ENCODE data around the gene MAPK1IP1L. TPM values are rescaled to one million over a fixed set of nuclear protein-coding genes. Genes with fewer than 3 reads are reported as not detected.

The MAPK1IP1L gene
- total and polyA plus RNA-seq, 2 of the 13 experiments (the other 11 are each of a cell fraction or from before 2014, with no cell fraction given) = 27.8 to 68.4 TPM

GRCh38 chr14:55026793-55027561, 24.5 kb upstream of the MAPK1IP1L start, which contains the start of the genes SOCS4 and WDHD1 (continued):
- TF ChIP-seq, protein P1, sequence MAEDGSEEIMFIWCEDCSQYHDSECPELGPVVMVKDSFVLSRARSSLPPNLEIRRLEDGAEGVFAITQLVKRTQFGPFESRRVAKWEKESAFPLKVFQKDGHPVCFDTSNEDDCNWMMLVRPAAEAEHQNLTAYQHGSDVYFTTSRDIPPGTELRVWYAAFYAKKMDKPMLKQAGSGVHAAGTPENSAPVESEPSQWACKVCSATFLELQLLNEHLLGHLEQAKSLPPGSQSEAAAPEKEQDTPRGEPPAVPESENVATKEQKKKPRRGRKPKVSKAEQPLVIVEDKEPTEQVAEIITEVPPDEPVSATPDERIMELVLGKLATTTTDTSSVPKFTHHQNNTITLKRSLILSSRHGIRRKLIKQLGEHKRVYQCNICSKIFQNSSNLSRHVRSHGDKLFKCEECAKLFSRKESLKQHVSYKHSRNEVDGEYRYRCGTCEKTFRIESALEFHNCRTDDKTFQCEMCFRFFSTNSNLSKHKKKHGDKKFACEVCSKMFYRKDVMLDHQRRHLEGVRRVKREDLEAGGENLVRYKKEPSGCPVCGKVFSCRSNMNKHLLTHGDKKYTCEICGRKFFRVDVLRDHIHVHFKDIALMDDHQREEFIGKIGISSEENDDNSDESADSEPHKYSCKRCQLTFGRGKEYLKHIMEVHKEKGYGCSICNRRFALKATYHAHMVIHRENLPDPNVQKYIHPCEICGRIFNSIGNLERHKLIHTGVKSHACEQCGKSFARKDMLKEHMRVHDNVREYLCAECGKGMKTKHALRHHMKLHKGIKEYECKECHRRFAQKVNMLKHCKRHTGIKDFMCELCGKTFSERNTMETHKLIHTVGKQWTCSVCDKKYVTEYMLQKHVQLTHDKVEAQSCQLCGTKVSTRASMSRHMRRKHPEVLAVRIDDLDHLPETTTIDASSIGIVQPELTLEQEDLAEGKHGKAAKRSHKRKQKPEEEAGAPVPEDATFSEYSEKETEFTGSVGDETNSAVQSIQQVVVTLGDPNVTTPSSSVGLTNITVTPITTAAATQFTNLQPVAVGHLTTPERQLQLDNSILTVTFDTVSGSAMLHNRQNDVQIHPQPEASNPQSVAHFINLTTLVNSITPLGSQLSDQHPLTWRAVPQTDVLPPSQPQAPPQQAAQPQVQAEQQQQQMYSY (CRISPR knock-in tag; IDR thresholded peaks at IDR 0.05) = 0 out of 2 replicates have a peak, but pooled peaks have one; percentile 17
- TF ChIP-seq ZNF33A (CRISPR knock-in tag; IDR thresholded peaks at IDR 0.05; ENCODE audit: borderline replicate concordance) (no peak), YEATS2 (CRISPR knock-in tag; IDR thresholded peaks at IDR 0.05; ENCODE audit: borderline replicate concordance) (peak; percentile 91), ZBTB2 (CRISPR knock-in tag; IDR thresholded peaks at IDR 0.05; ENCODE audit: low read depth) (peak; percentile 89), JUND (CRISPR knock-in tag; IDR thresholded peaks at IDR 0.05) (peak; percentile 56; the same call in 1 of the 2 replicates), ZNF335 (CRISPR knock-in tag; IDR thresholded peaks at IDR 0.05) (0 out of 2 replicates have a peak, but pooled peaks have one; percentile 22), MIER2 (CRISPR knock-in tag; IDR thresholded peaks at IDR 0.05) (peak; percentile 60; the same call in 1 of the 2 replicates), ASH2L (IDR thresholded peaks at IDR 0.05; ENCODE audit: insufficient read length, low read depth, low read length) (peak; percentile 98), HOXD1 (CRISPR knock-in tag; IDR thresholded peaks at IDR 0.05) (0 out of 2 replicates have a peak, but pooled peaks have one; percentile 38), ZNF235 (CRISPR knock-in tag; IDR thresholded peaks at IDR 0.05; ENCODE audit: borderline replicate concordance) (no peak)
- TF ChIP-seq, protein P2, sequence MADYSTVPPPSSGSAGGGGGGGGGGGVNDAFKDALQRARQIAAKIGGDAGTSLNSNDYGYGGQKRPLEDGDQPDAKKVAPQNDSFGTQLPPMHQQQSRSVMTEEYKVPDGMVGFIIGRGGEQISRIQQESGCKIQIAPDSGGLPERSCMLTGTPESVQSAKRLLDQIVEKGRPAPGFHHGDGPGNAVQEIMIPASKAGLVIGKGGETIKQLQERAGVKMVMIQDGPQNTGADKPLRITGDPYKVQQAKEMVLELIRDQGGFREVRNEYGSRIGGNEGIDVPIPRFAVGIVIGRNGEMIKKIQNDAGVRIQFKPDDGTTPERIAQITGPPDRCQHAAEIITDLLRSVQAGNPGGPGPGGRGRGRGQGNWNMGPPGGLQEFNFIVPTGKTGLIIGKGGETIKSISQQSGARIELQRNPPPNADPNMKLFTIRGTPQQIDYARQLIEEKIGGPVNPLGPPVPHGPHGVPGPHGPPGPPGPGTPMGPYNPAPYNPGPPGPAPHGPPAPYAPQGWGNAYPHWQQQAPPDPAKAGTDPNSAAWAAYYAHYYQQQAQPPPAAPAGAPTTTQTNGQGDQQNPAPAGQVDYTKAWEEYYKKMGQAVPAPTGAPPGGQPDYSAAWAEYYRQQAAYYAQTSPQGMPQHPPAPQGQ (CRISPR knock-in tag; IDR thresholded peaks at IDR 0.05; ENCODE audit: borderline replicate concordance) = no peak
- TF ChIP-seq, protein P3, sequence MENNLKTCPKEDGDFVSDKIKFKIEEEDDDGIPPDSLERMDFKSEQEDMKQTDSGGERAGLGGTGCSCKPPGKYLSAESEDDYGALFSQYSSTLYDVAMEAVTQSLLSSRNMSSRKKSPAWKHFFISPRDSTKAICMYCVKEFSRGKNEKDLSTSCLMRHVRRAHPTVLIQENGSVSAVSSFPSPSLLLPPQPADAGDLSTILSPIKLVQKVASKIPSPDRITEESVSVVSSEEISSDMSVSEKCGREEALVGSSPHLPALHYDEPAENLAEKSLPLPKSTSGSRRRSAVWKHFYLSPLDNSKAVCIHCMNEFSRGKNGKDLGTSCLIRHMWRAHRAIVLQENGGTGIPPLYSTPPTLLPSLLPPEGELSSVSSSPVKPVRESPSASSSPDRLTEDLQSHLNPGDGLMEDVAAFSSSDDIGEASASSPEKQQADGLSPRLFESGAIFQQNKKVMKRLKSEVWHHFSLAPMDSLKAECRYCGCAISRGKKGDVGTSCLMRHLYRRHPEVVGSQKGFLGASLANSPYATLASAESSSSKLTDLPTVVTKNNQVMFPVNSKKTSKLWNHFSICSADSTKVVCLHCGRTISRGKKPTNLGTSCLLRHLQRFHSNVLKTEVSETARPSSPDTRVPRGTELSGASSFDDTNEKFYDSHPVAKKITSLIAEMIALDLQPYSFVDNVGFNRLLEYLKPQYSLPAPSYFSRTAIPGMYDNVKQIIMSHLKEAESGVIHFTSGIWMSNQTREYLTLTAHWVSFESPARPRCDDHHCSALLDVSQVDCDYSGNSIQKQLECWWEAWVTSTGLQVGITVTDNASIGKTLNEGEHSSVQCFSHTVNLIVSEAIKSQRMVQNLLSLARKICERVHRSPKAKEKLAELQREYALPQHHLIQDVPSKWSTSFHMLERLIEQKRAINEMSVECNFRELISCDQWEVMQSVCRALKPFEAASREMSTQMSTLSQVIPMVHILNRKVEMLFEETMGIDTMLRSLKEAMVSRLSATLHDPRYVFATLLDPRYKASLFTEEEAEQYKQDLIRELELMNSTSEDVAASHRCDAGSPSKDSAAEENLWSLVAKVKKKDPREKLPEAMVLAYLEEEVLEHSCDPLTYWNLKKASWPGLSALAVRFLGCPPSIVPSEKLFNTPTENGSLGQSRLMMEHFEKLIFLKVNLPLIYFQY (CRISPR knock-in tag; IDR thresholded peaks at IDR 0.05; ENCODE audit: borderline replicate concordance) = no peak; the same call in 1 of the 2 replicates

All from HepG2 (cell line).